Mammary epithelial cell (primary cell): ENCODE data around the gene IRX3.

Source experiments
- CTCF ChIP-seq, 2 donors: IDR thresholded peaks in 1 of 2; conservative IDR thresholded peaks in 1 of 2; 2 replicates each; pipeline ENCODE4 v1.5.1; 2011 to 2012; ENCODE audit warnings: inconsistent platforms in 2 of 2, low read length in 2 of 2, mild to moderate bottlenecking in 2 of 2, control low read depth in 1 of 2, low read depth in 1 of 2; ENCODE audit not compliant: insufficient read depth in 1 of 2; ENCODE audit errors: extremely low read depth in 1 of 2
- EZH2 ChIP-seq: IDR thresholded peaks from 2 replicates; pipeline ENCODE4 v1.6.1; 2012; ENCODE audit warnings: low read length, inconsistent platforms, borderline replicate concordance

- TF ChIP-seq EZH2 (no peak), CTCF (conservative IDR thresholded peaks at IDR 0.05 in 1 of 2, IDR thresholded peaks at IDR 0.05 in 1 of 2; ENCODE audit: extremely low read depth in 1 of 2, insufficient read depth in 1 of 2, low read depth in 1 of 2, low read length in 2 of 2) (no peak)
Measured at GRCh38 chr16:54281535-54282201, 4.9 kb downstream of the IRX3 start.
